C4-2B (cell line): Measurements from ENCODE around the gene MDH1B.

Experiments
- H3K27ac ChIP-seq: fragments of 450-650 bp; 2 replicates; pipeline ENCODE4 v1.5.1; 2017
- CTCF ChIP-seq: fragments of 450-650 bp; conservative IDR thresholded peaks from 2 replicates; pipeline ENCODE4 v1.5.1; 2017; ENCODE audit warnings: mild to moderate bottlenecking
- ZFX ChIP-seq: fragments of 450-650 bp; IDR thresholded peaks from 2 replicates; pipeline ENCODE4 v1.6.1; 2017

The MDH1B gene

GRCh38 chr2:206784559-206785353 lies 19.6 kb upstream of the MDH1B start:
- H3K27ac ChIP-seq, result no peak overlapping the region
- TF ChIP-seq ZFX (no peak), CTCF (no peak)

- no peak overlapping the region for H3K27ac ChIP-seq
- peak; percentile 70 for TF ChIP-seq CTCF
- TF ChIP-seq ZFX, result no peak
Measured at GRCh38 chr2:206783718-206784117, 18.6 kb upstream of the MDH1B start.

- H3K27ac ChIP-seq, result no peak overlapping the region
- no peak for TF ChIP-seq ZFX
- TF ChIP-seq CTCF, result no peak
Measured at GRCh38 chr2:206780671-206781070, 15.5 kb upstream of the MDH1B start.

GRCh38 chr2:206776432-206776831 lies 11.3 kb upstream of the MDH1B start:
- TF ChIP-seq ZFX (no peak), CTCF (no peak)
- no peak overlapping the region for H3K27ac ChIP-seq

- H3K27ac ChIP-seq, result no peak overlapping the region
- TF ChIP-seq CTCF (no peak), ZFX (no peak)
Measured at GRCh38 chr2:206774871-206775270, 9.7 kb upstream of the MDH1B start.

- no peak for TF ChIP-seq ZFX
- no peak for TF ChIP-seq CTCF
- peak overlapping the region; percentile 93 for H3K27ac ChIP-seq
Measured at GRCh38 chr2:206766057-206766930, 1.2 kb upstream of the MDH1B start.

GRCh38 chr2:206764673-206765241 lies 371 bp downstream of the MDH1B start:
- peak overlapping the region; percentile 93 for H3K27ac ChIP-seq
- TF ChIP-seq CTCF (no peak), ZFX (no peak)
